Gastroesophageal sphincter (tissue), 3 donors: Measurements from ENCODE around the gene ACO1.

Source experiments
- CTCF ChIP-seq, 4 experiments: fragments of 200-600 bp in 2 of 4; fragments of 450-650 bp in 2 of 4; sonication (generic) in 1 of 4; IDR thresholded peaks; one replicate each; pipeline ENCODE4 v1.5.1; 2017 to 2019; ENCODE audit warnings: antibody characterized with exemption in 4 of 4, mild to moderate bottlenecking in 2 of 4, moderate library complexity in 2 of 4
- POLR2A ChIP-seq, 2 donors: fragments of 450-650 bp; IDR thresholded peaks; one replicate each; pipeline ENCODE4 v1.6.1; 2017; ENCODE audit warnings: antibody characterized with exemption in 2 of 2, mild to moderate bottlenecking in 2 of 2, moderate library complexity in 1 of 2

GRCh38 chr9:32405506-32405905 is 21.1 kb downstream of the ACO1 start:
- TF ChIP-seq CTCF (IDR thresholded peaks at IDR 0.05): no peak
- TF ChIP-seq POLR2A (IDR thresholded peaks at IDR 0.05): no peak
